SKM-1 treated with dmso at 0.1 percent for 144 hours (cell line): ENCODE data around the gene COL5A1.

Source experiments
- DNase-seq: peaks from one replicate; lab custom pipeline; 2025; ENCODE audit not compliant: unreplicated experiment; lab: John Stamatoyannopoulos, UW

The COL5A1 gene

DNA sequence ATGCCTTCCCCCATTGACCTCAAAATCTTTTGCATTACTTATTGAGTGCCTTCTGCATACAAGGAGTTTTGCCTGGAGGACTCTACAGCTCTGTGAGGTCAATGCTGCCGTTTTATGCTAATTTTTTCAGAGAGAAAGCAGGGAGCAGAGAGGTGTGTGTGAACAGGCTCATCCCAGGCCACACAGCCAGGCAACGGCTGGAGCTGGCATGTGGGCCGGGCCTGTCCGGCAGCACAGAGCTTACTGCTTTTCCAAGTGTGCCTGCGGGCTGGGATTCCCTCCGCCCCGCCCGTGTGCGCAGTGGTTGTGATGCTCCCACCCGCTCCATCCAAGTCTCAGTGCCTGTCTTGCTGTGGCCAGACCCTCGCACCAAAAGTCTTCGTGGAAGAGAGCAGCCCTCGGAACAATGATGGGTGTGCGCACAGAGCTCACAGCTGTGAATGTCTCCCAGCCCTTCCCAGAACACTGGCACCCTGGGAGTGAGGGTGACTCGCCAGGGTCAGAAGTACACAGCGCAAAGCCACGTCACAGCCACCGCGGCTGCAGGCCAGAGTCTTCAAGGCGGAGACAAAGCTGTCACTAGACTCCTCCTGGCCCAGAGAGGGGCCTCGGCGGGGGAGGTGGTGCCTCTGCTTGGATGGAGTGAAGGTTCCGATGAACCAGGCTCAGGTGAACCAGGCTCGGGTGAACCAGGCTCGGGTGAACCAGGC lies 82.8 kb downstream of the COL5A1 start:
- DNase-seq: no peak

DNA sequence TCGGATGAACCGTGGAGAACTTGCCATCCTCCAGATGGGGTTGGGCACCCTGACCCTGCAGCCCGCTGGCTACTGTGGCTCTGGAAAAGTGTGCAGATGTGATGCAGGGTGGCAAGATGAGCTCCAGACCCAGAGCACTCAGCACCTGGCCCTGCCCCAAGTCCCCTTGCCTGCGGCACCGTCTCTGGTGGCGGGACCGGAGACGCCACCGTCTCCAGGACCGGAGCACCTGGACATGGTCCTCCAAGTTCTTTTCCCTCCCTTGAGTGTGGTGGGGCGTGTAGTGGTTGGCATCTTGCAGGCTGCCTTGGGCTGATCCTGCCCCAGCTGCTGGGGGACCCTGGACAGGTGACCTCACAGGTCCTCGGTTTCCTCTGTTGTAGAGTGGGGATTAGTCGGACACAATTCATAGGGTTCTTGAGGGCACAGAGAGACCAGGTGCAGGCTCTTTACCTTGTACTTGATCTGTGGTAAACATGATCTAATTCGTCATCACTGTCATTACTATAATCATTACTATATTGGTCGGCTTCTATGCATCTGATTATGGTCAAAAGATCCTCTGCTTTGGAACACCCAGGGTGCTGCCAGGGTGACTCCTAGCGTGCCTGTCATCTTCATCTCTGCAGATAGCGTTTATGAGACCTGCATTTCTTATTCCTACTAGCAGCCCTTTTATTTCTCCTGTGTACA lies 83.5 kb downstream of the COL5A1 start:
- DNase-seq: no peak

DNA sequence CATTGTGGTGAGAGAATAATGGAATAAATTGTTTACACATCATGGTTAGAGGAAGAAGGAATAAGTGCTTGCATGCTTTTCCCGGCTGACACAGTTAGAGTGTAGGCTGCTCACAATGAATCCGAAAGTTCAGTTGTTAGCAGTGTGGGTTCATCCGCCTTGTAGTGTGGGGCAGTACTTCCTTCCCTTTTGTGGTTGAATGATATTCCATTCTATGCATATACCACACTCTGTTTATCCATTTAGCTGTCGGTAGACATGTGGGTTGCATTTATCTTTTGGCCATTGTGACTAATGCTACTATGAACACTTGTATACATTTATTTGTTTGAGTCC lies 84.0 kb downstream of the COL5A1 start:
- DNase-seq: no peak

DNA sequence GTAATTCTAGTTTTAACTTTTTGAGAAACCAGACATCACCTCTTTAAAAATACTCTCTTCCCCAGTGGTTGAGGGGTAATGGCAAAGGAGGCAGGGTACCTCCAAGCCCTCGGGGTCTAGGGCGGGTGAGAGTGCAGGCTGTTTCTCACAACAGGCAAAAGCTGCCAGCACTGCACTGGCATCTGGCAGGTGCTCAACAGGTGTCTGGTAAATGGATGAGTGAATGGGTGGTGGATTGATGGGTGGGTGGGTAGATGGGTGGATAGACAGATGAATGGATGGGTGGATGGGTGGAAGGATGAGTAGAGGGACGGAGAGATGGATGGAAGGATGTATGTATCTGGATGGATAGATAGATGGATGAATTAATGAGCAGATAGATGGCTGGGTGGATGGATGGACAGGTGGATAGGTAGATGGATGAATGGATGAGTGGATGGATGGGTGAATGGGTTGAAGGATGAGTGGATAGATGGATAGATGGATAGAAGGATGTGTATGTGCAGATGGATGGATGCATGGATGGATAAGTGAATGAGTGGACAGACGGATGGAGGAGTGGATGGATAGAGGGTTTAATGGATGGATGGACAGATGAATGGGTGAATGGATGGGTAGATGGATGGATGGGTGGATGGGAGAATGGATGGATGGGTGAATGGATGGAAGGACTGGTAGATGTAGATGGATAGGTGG lies 84.6 kb downstream of the COL5A1 start:
- no peak for DNase-seq

DNA sequence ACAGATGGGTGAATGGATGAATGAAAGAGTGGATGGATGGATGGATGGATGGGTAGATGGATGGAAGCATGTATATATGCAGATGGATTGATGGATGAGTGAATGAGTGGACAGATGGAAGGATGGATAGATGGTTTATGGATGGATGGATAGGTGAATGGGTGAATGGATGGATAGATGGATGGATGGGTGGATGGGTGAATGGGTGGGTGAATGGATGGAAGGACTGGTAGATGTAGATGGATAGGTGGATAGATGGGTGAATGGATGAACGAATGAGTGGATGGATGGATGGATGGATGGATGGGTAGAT lies 85.1 kb downstream of the COL5A1 start:
- DNase-seq: no peak

DNA sequence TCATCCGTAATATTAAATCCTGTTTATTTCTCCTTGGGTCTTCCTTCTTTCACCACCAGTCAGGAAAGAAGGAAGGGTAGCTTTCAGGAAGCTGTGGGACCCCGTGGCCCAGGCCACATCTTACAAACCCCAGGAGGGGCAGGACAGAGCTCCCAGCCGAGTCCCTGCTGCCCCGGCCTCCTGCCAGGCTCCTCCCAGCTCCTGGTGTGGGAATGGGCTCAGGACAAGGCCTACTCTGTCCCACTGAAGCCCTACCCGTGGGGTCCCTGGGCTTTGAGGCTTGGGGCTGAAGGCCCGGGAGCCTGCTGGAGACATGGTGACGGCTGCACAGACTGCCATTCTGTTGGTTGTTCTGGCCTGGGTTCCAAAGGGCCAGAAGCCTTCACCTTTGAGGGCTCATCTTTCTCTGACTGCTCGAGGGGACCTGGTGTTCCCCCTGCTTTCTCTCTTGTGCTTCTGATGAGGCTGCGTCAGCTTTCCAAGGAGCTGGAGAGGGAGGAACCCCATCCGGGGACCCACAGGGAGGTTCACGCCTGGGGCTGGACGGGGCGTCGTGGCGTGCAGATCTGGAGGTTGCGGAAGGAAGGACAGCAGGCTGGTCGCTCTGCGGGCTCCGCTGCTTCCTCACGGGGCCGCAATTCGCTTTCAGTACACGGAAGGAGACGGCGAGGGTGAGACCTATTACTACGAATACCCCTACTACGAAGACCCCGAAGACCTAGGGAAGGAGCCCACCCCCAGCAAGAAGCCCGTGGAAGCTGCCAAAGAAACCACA lies 86.6 kb downstream of the COL5A1 start:
- no peak for DNase-seq

DNA sequence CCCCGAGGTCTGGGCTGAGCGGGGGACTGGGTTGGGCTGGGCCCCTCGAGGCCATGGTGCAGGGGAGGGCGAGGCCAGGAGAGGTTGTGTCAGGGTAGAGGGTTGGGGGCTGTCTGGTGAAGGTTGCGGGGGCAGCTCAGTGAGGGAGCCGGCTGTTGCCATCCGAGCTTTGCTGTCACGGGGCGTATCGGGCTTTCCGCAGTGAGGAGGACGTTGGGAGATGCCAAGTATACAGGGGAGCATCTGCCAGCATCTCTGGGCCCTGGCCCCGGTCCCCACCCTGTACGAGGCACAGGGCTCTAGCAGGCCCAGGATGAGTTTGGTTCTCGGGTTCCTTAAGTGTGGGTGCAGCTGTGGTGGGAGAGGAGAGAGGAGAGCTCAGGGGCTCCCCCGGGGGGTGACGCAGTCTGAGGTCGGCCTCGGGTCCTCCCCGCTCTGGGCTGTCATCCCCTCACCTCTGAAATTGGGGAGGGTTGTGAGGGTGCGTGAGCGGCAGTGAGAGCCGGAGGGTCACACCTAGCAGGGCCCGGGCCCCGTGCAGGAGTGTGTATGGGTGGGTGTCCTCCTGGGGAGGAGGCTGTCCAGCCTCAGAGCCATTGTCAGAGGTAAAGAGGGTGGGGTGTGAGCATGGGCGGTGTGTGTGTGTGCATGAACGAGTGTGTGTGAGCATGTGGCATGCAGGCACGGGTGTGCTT lies 87.3 kb downstream of the COL5A1 start:
- DNase-seq: no peak

DNA sequence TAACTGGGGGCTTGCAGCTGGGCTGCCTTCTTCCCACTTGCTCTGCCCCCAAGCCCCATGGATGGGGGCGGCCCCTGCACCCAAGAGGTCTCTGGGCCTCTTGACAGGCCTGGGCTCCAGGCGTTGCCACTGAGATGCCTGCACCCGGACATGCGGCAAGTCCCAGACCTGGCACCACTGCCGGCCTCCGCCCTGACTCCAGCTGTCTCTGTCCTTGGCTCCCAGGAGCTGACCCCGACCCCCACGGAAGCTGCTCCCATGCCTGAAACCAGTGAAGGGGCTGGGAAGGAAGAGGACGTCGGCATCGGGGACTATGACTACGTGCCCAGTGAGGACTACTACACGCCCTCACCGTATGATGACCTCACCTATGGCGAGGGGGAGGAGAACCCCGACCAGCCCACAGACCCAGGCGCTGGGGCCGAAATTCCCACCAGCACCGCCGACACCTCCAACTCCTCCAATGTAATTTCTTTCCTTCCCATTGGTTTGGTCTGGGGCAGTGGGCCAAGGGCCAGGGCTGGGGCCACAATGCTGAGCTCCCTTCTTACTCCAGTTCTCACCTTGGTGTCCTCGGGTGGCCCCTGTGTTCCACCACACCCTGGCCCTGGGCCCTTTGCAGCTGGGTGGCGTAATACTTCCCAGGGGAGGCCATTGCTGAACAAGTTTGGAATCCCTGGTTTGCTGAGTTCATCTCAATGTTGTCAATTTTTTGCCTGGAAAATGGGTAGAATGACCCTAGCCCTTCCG lies 88.6 kb downstream of the COL5A1 start:
- no peak for DNase-seq

DNA sequence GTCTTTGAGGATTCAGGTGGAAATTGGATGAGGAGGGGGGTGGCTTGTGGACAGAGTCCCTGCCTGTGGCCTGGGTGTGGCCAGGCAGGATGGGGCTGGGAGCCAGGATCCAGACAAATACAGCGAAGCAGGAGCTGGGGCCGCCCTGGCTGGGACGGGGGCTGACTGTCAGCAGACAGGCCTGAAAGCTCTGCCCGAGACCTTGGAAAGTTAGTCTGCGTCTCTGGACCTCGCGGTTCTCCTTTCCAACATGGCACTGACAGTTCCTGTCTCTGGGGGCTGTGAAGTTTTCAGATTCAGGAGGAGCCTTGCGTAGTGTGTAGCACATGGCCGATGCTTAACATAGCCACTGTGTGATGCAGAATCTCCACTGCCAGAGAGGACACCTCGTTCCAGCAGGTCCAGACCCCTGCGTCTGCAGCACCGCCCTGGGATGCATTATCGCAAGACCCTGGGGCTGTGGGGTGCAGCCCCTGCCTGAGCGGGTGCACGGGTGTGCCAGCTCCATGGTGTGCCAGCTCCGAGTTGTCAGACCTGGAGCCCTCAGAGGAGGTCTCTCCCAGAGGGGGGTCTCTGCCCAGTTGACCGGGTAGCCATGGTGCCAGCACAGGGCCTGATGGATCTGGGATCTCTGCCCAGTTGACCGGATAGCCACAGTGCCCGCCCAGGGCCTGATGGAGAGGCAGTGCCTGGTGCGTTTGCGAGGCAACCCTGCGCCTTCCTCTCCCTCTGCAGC lies 89.3 kb downstream of the COL5A1 start:
- DNase-seq: no peak

DNA sequence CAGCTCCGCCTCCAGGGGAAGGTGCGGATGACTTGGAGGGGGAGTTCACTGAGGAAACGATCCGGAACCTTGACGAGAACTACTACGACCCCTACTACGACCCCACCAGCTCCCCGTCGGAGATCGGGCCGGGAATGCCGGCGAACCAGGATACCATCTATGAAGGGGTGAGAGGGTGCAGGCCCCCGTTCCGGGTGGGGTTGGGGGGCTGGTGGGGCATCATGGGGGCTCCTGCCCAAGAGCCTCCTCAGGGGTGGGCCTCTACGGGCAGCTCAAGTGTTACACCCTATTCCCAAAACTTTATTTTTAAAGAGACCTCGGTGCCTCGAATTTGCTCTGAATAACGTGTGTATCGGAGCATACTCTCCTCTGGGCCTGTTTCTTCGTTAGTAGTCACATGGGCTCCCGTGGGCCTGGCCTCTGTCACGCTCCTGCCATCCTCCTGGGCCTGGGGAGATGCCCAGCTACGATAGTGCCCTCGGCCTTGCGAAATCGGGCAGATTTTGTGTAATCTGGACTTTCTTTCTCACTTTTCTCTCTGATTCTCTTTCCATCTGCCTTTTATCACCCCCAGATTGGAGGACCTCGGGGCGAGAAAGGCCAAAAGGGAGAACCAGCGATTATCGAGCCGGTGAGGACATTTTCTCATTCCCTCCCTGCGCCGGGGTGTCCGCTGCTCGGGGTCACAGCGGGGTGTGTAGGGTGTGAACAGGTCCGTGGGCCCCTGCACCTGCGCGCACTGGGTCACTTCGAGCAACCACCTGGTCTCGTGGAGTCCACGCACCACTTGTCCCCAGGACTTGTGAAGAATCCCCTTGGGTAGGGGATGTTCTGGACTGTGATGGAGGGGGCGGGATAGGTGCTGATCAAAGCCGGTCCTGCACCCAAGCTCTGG lies 90.1 kb downstream of the COL5A1 start:
- no peak for DNase-seq

DNA sequence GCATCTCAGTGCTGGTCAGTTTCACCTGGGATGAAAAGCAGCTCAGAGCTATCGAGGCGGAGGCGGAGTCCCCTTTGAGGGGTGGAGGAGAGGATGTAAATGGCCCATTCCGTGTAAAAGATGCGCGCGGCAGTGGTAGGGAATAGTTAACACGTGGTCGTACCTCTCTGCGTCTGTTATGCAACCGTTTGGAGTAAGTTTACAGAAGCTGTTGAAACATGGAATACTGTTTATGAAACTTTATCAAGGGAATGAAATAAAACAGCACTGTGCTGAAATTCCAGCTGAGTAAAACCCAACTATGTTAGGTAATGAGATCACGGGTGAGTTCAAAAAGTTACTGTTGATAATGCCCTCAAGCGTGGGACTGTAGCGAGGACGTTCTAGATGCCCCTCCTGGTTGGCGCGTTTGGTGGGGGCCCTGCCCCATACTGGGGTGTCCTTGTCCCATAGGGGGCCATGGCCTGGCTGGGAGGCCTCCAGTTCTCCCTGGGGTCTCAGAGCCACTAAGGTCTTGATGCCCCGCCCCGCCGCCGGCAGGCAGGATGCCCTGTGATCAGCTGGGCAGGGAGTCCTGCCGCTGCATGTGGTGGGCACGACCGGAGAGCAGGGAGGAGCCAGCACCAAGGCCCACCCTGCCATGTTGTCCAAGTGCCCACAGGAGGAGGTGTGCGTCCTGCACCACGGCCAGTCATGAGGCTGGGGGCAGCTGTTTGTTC lies 90.9 kb downstream of the COL5A1 start:
- DNase-seq: no peak

DNA sequence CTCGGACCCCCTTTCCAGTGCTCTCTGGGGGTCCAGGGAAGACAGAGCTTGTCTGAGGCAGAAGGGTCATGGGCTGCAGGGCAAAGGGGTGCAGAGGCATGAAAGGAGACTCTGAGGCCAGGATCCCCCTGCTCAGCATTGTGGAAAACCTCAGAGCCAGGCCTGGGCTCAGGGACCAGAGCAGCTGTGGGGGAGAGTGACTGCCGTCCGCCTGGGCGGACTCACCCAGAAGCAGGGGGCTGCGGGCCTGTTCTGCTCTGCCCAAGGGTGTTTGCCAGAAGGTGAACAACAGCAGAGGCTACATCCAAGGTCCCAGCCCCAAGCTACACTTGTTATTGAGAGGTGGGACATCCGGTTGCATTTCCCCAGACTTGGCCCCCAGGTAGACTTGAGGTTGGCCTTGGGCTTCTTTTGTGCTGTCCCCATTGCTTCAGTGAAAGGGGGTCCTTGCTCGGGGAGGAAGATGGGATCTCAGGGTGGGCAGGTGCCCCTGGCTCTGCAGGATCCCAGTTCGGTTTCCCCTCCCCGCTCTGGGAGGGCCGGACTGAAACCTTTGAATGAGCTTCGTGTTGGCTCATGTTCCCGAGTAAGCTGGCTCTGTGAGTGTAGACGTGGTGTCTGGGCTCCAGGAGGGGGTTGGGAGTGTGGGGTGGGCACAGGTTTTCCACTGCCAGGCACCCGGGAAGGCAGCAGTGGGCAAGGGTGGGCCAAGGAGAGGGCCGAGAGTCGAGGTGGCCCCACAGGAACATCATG lies 92.1 kb downstream of the COL5A1 start:
- DNase-seq: no peak

DNA sequence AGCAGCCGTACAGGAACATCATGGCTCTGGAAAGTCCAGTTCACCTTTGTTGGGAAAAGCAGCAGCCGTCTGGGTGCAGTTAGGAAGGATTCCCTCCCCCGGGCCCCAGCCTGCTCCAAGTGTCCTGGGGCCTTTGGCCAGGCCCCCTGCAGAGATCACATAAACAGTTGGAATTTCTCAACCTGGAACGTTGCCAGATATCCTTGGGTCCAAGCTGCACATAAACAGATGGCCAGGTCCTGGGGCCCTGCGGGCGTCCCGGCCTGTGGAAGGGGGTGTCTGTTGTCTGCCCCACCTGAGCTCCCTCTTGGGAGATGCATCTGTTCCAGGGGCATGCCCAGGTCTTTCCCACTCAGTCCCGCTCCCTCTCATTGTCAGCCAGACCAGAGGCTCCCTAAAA lies 92.7 kb downstream of the COL5A1 start:
- no peak for DNase-seq

DNA sequence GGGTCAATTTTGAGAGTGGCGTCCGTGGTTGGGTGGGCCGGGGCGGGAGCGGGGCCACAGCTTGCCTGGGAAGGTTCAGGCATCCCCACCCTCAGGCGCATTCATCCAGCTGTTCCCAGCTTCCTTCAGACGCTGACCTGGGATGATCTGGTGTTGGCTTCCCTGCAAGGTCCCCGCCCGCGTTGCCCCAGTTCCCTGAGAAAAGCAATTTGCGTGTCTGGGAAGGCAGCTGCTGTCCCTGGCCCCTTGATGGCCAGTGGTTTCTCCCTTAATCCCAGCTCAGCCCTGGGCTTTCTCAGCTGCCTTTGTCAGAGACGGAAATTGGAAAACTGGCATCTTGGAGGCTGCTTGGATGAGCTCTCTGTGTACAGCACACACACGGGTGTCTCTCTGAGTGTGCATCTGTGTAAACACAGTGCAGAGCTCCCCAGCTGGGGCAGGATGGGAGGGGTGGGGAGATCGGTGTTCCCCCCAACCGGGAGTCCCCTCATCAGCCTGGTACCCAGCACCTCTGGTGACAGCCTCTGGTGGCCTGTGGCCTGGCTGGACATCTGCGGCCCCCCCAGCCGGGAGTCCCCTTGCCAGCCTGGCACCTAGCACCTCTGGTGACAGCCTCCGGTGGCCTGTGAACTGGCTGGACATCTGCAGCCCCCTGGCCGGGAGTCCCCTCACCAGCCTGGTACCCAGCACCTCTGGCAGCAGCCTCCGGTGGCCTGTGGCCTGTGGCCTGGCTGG lies 94.0 kb downstream of the COL5A1 start:
- no peak for DNase-seq

DNA sequence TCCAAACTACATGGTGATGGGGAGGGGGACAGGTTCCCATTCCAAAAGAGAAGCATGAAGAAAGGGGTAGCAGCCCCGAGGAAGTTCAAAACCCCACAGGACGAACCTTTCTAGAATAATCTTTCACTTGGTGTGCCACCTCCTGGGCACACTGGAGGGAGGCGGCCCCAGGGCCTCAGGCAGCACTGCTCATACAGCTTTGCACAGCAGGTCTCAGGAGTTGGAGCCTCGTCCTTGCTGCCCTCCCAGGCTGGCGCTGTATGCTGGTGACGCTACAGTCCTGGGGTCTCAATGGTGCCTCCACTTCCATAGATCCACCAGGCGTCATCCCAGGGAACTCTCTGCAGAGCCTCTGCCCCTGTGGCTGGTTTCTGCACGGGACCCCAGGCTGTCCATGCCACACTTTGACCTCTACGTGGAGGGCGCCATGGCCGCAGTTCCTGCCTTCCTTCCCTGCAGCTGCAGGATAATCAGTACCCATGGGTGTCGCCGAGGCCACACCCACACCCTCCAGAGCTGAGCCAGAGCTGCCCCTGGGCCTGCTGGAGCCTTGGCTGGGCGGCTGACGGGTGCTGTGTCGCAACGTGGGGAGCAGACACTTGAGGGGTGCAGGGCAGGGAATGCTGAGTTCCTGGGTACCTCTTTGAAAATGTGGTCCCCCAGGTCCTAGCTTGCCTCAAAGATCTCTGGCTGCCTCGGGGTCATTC lies 95.3 kb downstream of the COL5A1 start:
- DNase-seq: no peak
